ENCODE data around the gene ARL16. TPM values are rescaled to one million over a fixed set of nuclear protein-coding genes. Genes with fewer than 3 reads are reported as not detected.

Gene ARL16
- polyA plus RNA-seq, 1 of the 3 experiments (the other 2 are of a cell fraction), result 148 TPM

DNA sequence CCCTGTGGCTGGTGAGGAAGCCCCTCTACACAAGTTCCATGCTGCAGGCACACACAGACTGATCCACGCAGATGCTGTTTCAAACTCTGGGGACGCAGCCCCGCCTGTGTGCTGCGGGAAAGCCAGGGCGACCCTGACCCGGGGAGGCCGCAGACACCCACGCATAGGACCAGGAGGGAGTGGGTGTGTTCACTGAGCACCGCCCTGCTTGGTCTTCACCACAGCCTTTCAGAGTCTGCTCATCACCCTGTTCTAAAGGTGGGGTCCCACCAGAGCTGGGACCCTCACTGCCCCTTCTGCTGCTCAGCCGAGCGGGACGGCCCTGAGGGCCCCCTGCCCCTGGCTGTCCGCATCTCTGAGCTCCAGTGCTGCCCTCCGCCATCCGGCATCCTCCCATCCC lies 39.1 kb downstream of the ARL16 start:
- Histone ChIP-seq H3K27ac (ENCODE audit: low read depth in 2 of 2, low read length in 1 of 2) (no peak overlapping the region), H2AFZ (ENCODE audit: low read depth) (no peak overlapping the region), H3K9ac (no peak overlapping the region), H3K27me3 (ENCODE audit: insufficient read depth) (no peaks in the 10 kb centered on the region; the same call in 1 of the 2 replicates), H3K9me2 (no peaks in the 10 kb centered on the region), H3K4me1 (ENCODE audit: control insufficient read depth in 1 of 2, insufficient read depth in 2 of 2, low read depth in 1 of 2, low read length in 1 of 2) (peaks cover 0 to 5% of the 10 kb centered on the region in 2 experiments; a peak in 3 of 4 replicates), H3K4me2 (no peak overlapping the region), H3K9me3 (peaks cover 3% of the 10 kb centered on the region; the same call in 1 of the 2 replicates), H3F3A (replicated peaks; ENCODE audit: insufficient read depth) (peaks cover 3% of the 10 kb centered on the region), H3K36me3 (replicated peaks in 1 of 2; ENCODE audit: control insufficient read depth in 1 of 2, insufficient read depth in 2 of 2, low read length in 1 of 2) (no peaks in the 10 kb centered on the region), H3K79me2 (ENCODE audit: insufficient read depth) (no peaks in the 10 kb centered on the region), H3K4me3 (ENCODE audit: low read depth in 2 of 2, low read length in 1 of 2) (no peak overlapping the region), H4K20me1 (ENCODE audit: insufficient read depth) (no peaks in the 10 kb centered on the region)
- POLR2A ChIA-PET, result no interaction called here
- no peak for DNase-seq
- TF ChIP-seq REST (IDR thresholded peaks at IDR 0.05; ENCODE audit: low read depth, low read length) (no peak), JUND (IDR thresholded peaks at IDR 0.05) (no peak), FOXJ3 (CRISPR knock-in tag; IDR thresholded peaks at IDR 0.05) (no peak), YY1 (IDR thresholded peaks at IDR 0.05; ENCODE audit: low read depth) (no peak), EZH2phosphoT487 (IDR thresholded peaks at IDR 0.05; ENCODE audit: borderline replicate concordance, low read depth) (no peak)
- TF ChIP-seq, protein P1, sequence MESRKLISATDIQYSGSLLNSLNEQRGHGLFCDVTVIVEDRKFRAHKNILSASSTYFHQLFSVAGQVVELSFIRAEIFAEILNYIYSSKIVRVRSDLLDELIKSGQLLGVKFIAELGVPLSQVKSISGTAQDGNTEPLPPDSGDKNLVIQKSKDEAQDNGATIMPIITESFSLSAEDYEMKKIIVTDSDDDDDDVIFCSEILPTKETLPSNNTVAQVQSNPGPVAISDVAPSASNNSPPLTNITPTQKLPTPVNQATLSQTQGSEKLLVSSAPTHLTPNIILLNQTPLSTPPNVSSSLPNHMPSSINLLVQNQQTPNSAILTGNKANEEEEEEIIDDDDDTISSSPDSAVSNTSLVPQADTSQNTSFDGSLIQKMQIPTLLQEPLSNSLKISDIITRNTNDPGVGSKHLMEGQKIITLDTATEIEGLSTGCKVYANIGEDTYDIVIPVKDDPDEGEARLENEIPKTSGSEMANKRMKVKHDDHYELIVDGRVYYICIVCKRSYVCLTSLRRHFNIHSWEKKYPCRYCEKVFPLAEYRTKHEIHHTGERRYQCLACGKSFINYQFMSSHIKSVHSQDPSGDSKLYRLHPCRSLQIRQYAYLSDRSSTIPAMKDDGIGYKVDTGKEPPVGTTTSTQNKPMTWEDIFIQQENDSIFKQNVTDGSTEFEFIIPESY (IDR thresholded peaks at IDR 0.05; ENCODE audit: borderline replicate concordance, low read depth), result no peak
- TF ChIP-seq, protein P2, sequence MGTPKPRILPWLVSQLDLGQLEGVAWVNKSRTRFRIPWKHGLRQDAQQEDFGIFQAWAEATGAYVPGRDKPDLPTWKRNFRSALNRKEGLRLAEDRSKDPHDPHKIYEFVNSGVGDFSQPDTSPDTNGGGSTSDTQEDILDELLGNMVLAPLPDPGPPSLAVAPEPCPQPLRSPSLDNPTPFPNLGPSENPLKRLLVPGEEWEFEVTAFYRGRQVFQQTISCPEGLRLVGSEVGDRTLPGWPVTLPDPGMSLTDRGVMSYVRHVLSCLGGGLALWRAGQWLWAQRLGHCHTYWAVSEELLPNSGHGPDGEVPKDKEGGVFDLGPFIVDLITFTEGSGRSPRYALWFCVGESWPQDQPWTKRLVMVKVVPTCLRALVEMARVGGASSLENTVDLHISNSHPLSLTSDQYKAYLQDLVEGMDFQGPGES (IDR thresholded peaks at IDR 0.05; ENCODE audit: low read depth, low read length), result no peak
- CTCF ChIA-PET, result no interaction called here
- WGBS (ENCODE audit: low lambda C conversion rate), result 88% methylated on average over 13 of the region's 15 CpGs

DNA sequence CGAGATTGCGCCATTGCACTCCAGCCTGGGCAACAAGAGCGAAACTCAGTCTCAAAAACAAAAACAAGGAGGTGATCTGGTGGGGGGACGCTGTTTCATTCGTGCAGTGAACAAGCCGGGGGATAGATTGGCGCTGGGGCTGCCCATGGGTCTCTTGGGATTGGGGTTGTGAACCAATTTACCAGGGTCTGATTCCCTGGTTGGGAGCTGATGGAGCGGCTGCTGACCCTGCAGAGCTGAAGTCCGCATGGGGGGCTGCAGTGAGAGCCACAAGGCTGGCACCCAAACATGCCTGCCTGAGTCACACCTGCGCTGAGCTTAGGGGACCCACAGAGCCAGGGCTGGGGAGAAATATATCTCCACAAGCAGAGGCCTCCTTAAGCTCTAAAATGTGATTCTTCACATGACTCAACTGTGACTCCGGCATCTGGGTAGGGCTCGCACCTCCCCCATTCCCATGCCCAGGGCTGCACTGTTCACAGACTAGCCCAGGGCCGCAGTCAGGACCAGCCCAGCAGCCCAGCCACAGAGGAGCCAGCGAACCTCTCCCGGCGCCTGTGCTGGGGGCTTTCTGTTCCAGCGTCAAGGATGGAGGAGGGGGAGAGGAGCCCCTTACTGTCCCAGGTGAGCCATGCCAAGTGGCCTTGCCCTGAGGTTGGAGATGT lies 41.6 kb downstream of the ARL16 start:
- WGBS (ENCODE audit: low lambda C conversion rate), result 74% methylated on average over 15 of the region's 17 CpGs
- H3K4me3 ChIP-seq (ENCODE audit: low read depth in 2 of 2, low read length in 1 of 2), result peak overlapping the region in 1 of 2 experiments; percentile 8; a peak in 1 of 4 replicates
- no peaks in the 10 kb centered on the region for H3K27me3 ChIP-seq (ENCODE audit: insufficient read depth)
- H3K4me1 ChIP-seq (ENCODE audit: control insufficient read depth in 1 of 2, insufficient read depth in 2 of 2, low read depth in 1 of 2, low read length in 1 of 2), result peaks cover 0 to 11% of the 10 kb centered on the region in 2 experiments; a peak in 2 of 4 replicates
- 0 out of 2 replicates have a peak, but pooled peaks cover 9% of the 10 kb centered on the region for H3K79me2 ChIP-seq (ENCODE audit: insufficient read depth)
- no peaks in the 10 kb centered on the region for H4K20me1 ChIP-seq (ENCODE audit: insufficient read depth)
- no peaks in the 10 kb centered on the region for H3K9me2 ChIP-seq
- peak overlapping the region in 1 of 2 experiments; percentile 63; a peak in 2 of 4 replicates for H3K27ac ChIP-seq (ENCODE audit: low read depth in 2 of 2, low read length in 1 of 2)
- peak overlapping the region; percentile 71 for H3K4me2 ChIP-seq
- POLR2A ChIA-PET, result no interaction called here
- peak overlapping the region; percentile 58 for H3K9ac ChIP-seq
- DNase-seq, result no peak
- peak overlapping the region; percentile 72; the same call in 1 of the 2 replicates for H2AFZ ChIP-seq (ENCODE audit: low read depth)
- no peaks in the 10 kb centered on the region for H3K36me3 ChIP-seq (replicated peaks in 1 of 2; ENCODE audit: control insufficient read depth in 1 of 2, insufficient read depth in 2 of 2, low read length in 1 of 2)
- CTCF ChIA-PET, result no interaction called here
- no peaks in the 10 kb centered on the region for H3K9me3 ChIP-seq
- peaks cover 9% of the 10 kb centered on the region for H3F3A ChIP-seq (replicated peaks; ENCODE audit: insufficient read depth)
- TF ChIP-seq, protein P3, sequence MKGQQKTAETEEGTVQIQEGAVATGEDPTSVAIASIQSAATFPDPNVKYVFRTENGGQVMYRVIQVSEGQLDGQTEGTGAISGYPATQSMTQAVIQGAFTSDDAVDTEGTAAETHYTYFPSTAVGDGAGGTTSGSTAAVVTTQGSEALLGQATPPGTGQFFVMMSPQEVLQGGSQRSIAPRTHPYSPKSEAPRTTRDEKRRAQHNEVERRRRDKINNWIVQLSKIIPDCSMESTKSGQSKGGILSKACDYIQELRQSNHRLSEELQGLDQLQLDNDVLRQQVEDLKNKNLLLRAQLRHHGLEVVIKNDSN (IDR thresholded peaks at IDR 0.05; ENCODE audit: borderline replicate concordance, low read depth), result no peak; the same call in 1 of the 2 replicates
- no peak for TF ChIP-seq JUND (IDR thresholded peaks at IDR 0.05)
- TF ChIP-seq MXI1 (IDR thresholded peaks at IDR 0.05; ENCODE audit: low read depth, low read length), result no peak
- no peak for TF ChIP-seq FOXM1 (IDR thresholded peaks at IDR 0.05; ENCODE audit: low read depth)
- TF ChIP-seq REST (IDR thresholded peaks at IDR 0.05; ENCODE audit: low read depth, low read length), result no peak
- TF ChIP-seq FOXJ3 (CRISPR knock-in tag; IDR thresholded peaks at IDR 0.05), result no peak
- no peak for TF ChIP-seq NFIC (IDR thresholded peaks at IDR 0.05; ENCODE audit: borderline replicate concordance)
- no peak for TF ChIP-seq SIN3A (IDR thresholded peaks at IDR 0.05; ENCODE audit: borderline replicate concordance, low read depth, low read length)
- no peak for TF ChIP-seq RCOR1 (IDR thresholded peaks at IDR 0.05; ENCODE audit: low read length)
- no peak for TF ChIP-seq RAD21 (IDR thresholded peaks at IDR 0.05; ENCODE audit: low read length)
